Measurements from ENCODE around the gene CRB2.

- TF ChIP-seq CTCF (conservative IDR thresholded peaks at IDR 0.05) = no peak
- no peak for TF ChIP-seq ZFX (IDR thresholded peaks at IDR 0.05)
Measured at GRCh38 chr9:123376218-123377071, 20.4 kb downstream of the CRB2 start.

All from C4-2B (cell line).